Measurements from ENCODE around the gene AP1G1.

DNA sequence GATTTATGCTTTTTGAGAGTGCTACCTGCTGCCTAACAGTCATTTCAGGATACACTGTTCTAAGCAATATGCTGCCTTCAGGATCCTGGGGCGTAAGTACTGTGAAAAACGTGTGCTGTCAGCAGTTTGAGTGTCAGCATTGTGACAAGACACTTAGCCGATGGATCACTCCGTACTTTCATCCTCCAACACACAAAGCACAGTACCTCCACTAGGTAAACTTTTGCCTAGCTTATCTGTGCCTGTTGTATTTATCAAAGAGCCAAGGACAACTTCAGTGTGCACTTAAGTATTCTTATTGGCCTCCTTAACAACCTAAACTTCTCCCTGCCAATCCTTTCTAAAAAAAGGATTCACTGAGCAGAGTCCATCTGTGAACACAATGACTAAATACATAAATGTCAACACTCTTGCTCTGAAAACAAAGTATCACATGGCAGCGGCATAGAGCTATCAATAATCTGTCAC, 50.3 kb downstream of the AP1G1 start:
- TF ChIP-seq EP300 (IDR thresholded peaks at IDR 0.05) (no peak), MAFK (IDR thresholded peaks at IDR 0.05; ENCODE audit: partially characterized antibody) (peak; percentile 40), CTCF (IDR thresholded peaks at IDR 0.05) (no peak), ESRRA (IDR thresholded peaks at IDR 0.05; ENCODE audit: borderline replicate concordance, low read length) (no peak), MAX (IDR thresholded peaks at IDR 0.05) (no peak), MYC (IDR thresholded peaks at IDR 0.05; ENCODE audit: borderline replicate concordance, low read length) (no peak), KDM5A (IDR thresholded peaks at IDR 0.05) (no peak), POLR2A (IDR thresholded peaks at IDR 0.05; ENCODE audit: low read length) (no peak), RFX5 (IDR thresholded peaks at IDR 0.05) (no peak), KDM1A (IDR thresholded peaks at IDR 0.05; ENCODE audit: low read depth) (no peak)
- TF ChIP-seq, protein P1, sequence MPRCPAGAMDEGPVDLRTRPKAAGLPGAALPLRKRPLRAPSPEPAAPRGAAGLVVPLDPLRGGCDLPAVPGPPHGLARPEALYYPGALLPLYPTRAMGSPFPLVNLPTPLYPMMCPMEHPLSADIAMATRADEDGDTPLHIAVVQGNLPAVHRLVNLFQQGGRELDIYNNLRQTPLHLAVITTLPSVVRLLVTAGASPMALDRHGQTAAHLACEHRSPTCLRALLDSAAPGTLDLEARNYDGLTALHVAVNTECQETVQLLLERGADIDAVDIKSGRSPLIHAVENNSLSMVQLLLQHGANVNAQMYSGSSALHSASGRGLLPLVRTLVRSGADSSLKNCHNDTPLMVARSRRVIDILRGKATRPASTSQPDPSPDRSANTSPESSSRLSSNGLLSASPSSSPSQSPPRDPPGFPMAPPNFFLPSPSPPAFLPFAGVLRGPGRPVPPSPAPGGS (IDR thresholded peaks at IDR 0.05) = no peak
- TF ChIP-seq, protein P2, sequence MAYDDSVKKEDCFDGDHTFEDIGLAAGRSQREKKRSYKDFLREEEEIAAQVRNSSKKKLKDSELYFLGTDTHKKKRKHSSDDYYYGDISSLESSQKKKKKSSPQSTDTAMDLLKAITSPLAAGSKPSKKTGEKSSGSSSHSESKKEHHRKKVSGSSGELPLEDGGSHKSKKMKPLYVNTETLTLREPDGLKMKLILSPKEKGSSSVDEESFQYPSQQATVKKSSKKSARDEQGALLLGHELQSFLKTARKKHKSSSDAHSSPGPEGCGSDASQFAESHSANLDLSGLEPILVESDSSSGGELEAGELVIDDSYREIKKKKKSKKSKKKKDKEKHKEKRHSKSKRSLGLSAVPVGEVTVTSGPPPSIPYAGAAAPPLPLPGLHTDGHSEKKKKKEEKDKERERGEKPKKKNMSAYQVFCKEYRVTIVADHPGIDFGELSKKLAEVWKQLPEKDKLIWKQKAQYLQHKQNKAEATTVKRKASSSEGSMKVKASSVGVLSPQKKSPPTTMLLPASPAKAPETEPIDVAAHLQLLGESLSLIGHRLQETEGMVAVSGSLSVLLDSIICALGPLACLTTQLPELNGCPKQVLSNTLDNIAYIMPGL (CRISPR knock-in tag; IDR thresholded peaks at IDR 0.05; ENCODE audit: borderline replicate concordance) = no peak
